Upper lobe of left lung (tissue), 4 donors: ENCODE results near the gene EIF5A2.

Experiments
- POLR2A ChIP-seq, 4 donors: fragments of 450-650 bp; IDR thresholded peaks; one replicate each; pipeline ENCODE4 v1.5.1; 2016 to 2017; ENCODE audit warnings: antibody characterized with exemption in 4 of 4, mild to moderate bottlenecking in 2 of 4
- TF ChIP-seq, protein P1 (sequence below), 6 experiments: fragments of 450-650 bp in 4 of 6; fragments of 200-600 bp in 2 of 6; sonication (generic) in 2 of 6; IDR thresholded peaks; one replicate each; pipeline ENCODE4 v1.5.1; 2016 to 2019; ENCODE audit warnings: antibody characterized with exemption in 6 of 6

DNA sequence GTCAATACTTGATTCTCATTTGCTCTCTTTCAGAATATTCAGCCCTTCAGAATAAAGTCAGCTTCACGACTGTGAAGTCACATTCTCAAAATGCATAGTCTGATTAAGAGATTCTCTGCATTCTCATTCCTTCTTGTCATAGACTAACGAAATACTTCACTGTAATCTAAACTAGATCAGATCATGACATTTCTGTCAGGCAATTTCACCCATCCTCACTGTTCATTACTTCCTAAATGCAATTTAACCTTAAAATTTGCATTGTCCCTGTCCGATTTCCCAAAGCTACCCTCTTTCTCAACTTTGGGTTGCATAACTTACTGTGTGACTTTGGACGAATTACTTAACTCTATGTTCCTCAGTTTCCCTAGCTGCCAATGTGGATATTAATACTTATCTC is 44.6 kb downstream of the EIF5A2 start:
- TF ChIP-seq, protein P1, sequence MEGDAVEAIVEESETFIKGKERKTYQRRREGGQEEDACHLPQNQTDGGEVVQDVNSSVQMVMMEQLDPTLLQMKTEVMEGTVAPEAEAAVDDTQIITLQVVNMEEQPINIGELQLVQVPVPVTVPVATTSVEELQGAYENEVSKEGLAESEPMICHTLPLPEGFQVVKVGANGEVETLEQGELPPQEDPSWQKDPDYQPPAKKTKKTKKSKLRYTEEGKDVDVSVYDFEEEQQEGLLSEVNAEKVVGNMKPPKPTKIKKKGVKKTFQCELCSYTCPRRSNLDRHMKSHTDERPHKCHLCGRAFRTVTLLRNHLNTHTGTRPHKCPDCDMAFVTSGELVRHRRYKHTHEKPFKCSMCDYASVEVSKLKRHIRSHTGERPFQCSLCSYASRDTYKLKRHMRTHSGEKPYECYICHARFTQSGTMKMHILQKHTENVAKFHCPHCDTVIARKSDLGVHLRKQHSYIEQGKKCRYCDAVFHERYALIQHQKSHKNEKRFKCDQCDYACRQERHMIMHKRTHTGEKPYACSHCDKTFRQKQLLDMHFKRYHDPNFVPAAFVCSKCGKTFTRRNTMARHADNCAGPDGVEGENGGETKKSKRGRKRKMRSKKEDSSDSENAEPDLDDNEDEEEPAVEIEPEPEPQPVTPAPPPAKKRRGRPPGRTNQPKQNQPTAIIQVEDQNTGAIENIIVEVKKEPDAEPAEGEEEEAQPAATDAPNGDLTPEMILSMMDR (IDR thresholded peaks at IDR 0.05): no peak
- no peak for TF ChIP-seq POLR2A (IDR thresholded peaks at IDR 0.05)
